ENCODE data around the gene NFATC2. TPM values are rescaled to one million over a fixed set of nuclear protein-coding genes. Genes with fewer than 3 reads are reported as not detected.

The NFATC2 gene
- polyA plus RNA-seq, 1 of the 3 experiments (the other 2 are of a cell fraction), result 0.36 TPM

DNA sequence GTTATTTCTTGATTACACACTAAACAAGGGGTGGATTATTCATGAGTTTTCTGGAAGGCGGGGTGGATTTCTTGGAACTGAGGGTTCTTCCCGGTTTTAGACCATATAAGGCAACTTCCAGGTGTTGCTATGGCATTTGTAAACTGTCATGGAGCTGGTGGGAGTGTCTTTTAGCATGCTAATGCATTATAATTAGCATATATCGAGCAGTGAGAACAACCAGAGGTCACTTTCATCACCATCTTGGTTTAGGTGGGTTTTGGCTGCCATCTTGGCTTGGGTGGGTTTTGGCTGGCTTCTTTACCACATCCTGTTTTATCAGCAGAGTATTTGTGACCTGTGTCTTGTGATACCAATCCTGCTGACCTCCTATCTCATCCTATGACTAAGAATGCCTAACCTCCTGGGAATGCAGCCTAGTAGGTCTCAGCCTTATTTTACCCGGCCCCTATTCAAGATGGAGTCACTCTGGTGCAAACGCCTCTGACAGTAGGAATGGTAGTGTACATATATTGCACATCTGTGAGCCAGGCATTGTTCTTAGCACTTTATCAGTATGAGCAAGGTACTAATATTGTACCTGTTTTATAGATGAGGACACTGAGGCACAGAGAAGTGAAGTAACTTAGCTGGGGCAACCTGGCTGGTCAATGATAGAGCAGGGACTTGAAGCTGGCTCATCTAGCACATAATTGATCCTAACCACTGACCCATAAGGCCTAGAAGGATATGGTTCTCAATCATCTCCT lies 203.7 kb downstream of the NFATC2 start:
- TF ChIP-seq FOXM1 (IDR thresholded peaks at IDR 0.05; ENCODE audit: low read depth), result no peak
- TF ChIP-seq, protein P1, sequence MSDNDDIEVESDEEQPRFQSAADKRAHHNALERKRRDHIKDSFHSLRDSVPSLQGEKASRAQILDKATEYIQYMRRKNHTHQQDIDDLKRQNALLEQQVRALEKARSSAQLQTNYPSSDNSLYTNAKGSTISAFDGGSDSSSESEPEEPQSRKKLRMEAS (IDR thresholded peaks at IDR 0.05; ENCODE audit: low read depth), result no peak
- TF ChIP-seq NRF1 (IDR thresholded peaks at IDR 0.05; ENCODE audit: low read depth, low read length), result no peak
- TF ChIP-seq YY1 (IDR thresholded peaks at IDR 0.05; ENCODE audit: low read depth), result no peak
- H3K4me3 ChIP-seq (ENCODE audit: low read depth in 2 of 2, low read length in 1 of 2), result no peak overlapping the region
- H2AFZ ChIP-seq (ENCODE audit: low read depth), result 0 out of 2 replicates have a peak overlapping the region, but pooled peaks have one; percentile 32
- POLR2A ChIA-PET, result no interaction called here
- peaks cover 13% of the 10 kb centered on the region for H3F3A ChIP-seq (replicated peaks; ENCODE audit: insufficient read depth)
- H3K79me2 ChIP-seq (ENCODE audit: insufficient read depth), result no peaks in the 10 kb centered on the region
- H3K9me2 ChIP-seq, result no peaks in the 10 kb centered on the region
- H3K9me3 ChIP-seq, result no peaks in the 10 kb centered on the region
- peak overlapping the region in 1 of 2 experiments; percentile 27; a peak in 1 of 4 replicates for H3K27ac ChIP-seq (ENCODE audit: low read depth in 2 of 2, low read length in 1 of 2)
- no peaks in the 10 kb centered on the region for H3K27me3 ChIP-seq (ENCODE audit: insufficient read depth)
- no peaks in the 10 kb centered on the region for H4K20me1 ChIP-seq (ENCODE audit: insufficient read depth)
- no peak for DNase-seq
- H3K4me2 ChIP-seq, result no peak overlapping the region
- H3K36me3 ChIP-seq (replicated peaks in 1 of 2; ENCODE audit: control insufficient read depth in 1 of 2, insufficient read depth in 2 of 2, low read length in 1 of 2), result no peaks in the 10 kb centered on the region
- H3K9ac ChIP-seq, result no peak overlapping the region
- peaks cover 0 to 10% of the 10 kb centered on the region in 2 experiments; a peak in 3 of 4 replicates for H3K4me1 ChIP-seq (ENCODE audit: control insufficient read depth in 1 of 2, insufficient read depth in 2 of 2, low read depth in 1 of 2, low read length in 1 of 2)
- 80% methylated on average over 5 of the region's 5 CpGs for WGBS (ENCODE audit: low lambda C conversion rate)
- CTCF ChIA-PET, result interaction anchor here (0.6 to 1.8 kb wide), 7 partner anchors 10 to 356 kb away, joined by 3 to 9 read pairs (median 3); no protein-coding TSS in a partner anchor

DNA sequence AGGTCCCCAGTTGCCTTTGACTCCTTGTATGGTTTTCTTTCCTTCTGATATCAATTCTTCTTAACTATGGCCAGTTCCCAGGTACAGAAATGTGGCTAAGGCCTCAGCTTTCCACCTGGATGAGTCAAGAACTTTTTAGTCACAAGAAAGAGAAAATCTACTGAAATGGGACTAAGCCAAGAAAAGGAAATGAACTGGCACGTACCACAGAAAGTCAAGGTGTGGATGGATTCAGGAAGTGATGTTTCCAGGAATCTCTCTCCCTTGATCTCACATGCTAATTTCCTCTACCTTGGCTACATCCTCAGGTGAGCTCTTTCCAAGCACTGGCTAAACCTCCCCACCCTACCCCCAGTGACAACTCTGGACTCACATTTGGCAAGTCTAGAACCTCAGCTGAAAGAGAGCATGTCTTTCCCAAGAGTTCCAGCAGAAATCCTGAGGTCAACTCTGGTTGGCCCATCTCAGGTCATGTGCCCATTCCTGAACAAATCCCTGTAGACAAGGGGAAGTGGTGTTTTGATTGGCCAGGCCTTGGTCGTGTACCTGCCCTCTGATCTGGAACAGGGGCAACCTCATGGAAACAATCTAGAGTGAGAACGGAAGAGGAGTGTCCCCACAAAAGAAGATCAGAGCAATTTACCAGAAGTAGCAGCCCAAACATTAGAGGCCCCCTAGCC lies 205.3 kb downstream of the NFATC2 start:
- no peak overlapping the region for H3K4me2 ChIP-seq
- no peak overlapping the region for H2AFZ ChIP-seq (ENCODE audit: low read depth)
- H3K9me2 ChIP-seq, result no peaks in the 10 kb centered on the region
- no peaks in the 10 kb centered on the region for H3K36me3 ChIP-seq (replicated peaks in 1 of 2; ENCODE audit: control insufficient read depth in 1 of 2, insufficient read depth in 2 of 2, low read length in 1 of 2)
- H3K4me3 ChIP-seq (ENCODE audit: low read depth in 2 of 2, low read length in 1 of 2), result no peak overlapping the region
- no peaks in the 10 kb centered on the region for H3K79me2 ChIP-seq (ENCODE audit: insufficient read depth)
- H3K4me1 ChIP-seq (ENCODE audit: control insufficient read depth in 1 of 2, insufficient read depth in 2 of 2, low read depth in 1 of 2, low read length in 1 of 2), result peaks cover 0 to 10% of the 10 kb centered on the region in 2 experiments; a peak in 3 of 4 replicates
- H3K27ac ChIP-seq (ENCODE audit: low read depth in 2 of 2, low read length in 1 of 2), result peak overlapping the region in 1 of 2 experiments; percentile 100; a peak in 2 of 4 replicates
- H3K9ac ChIP-seq, result no peak overlapping the region
- TF ChIP-seq RFX5 (IDR thresholded peaks at IDR 0.05; ENCODE audit: low read length) (no peak), RXRA (IDR thresholded peaks at IDR 0.05; ENCODE audit: borderline replicate concordance, low read depth) (no peak), TCF12 (IDR thresholded peaks at IDR 0.05) (no peak), SIN3A (IDR thresholded peaks at IDR 0.05; ENCODE audit: borderline replicate concordance, low read depth, low read length) (no peak)
- DNase-seq, result no peak
- WGBS (ENCODE audit: low lambda C conversion rate), result 74% methylated on average over 3 of the region's 3 CpGs
- H4K20me1 ChIP-seq (ENCODE audit: insufficient read depth), result no peaks in the 10 kb centered on the region
- POLR2A ChIA-PET, result no interaction called here
- H3F3A ChIP-seq (replicated peaks; ENCODE audit: insufficient read depth), result peaks cover 13% of the 10 kb centered on the region
- CTCF ChIA-PET, result interaction anchor here (1.2 to 1.6 kb wide), 3 partner anchors 19 to 350 kb away, joined by 4 to 5 read pairs (median 4); no protein-coding TSS in a partner anchor
- no peaks in the 10 kb centered on the region for H3K9me3 ChIP-seq
- no peaks in the 10 kb centered on the region for H3K27me3 ChIP-seq (ENCODE audit: insufficient read depth)

Small RNAs within 50 kb of the gene (small RNA-seq; reads per million reads assigned to genes)
- gene MIR3194, result 0 reads per million in 7 experiments

Other genes with a start within 250 kb of the NFATC2 start
- 11.0 and 12.7 TPM in 2 replicates for gene ATP9A, start 225.7 kb upstream of the NFATC2 start, polyA plus RNA-seq (2012; rRNA removed)